K562 (cell line): Measurements from ENCODE around the gene NABP1. TPM values are rescaled to one million over a fixed set of nuclear protein-coding genes. Genes with fewer than 3 reads are reported as not detected.

Experiments
- CHD2 ChIP-seq: IDR thresholded peaks from 2 replicates; pipeline ENCODE4 v1.6.1; 2011; ENCODE audit warnings: low read depth, low read length
- EGR1 ChIP-seq: fragments of 450-650 bp; conservative IDR thresholded peaks from 2 replicates; pipeline ENCODE4 v1.6.1; 2017; ENCODE audit warnings: mild to moderate bottlenecking
- ESRRB ChIP-seq: fragments of 250-450 bp; sonication (Bioruptor Pico); IDR thresholded peaks from 2 replicates; pipeline ENCODE4 v1.5.0; 2020; ENCODE audit warnings: mild to moderate bottlenecking, moderate library complexity, borderline replicate concordance
- JUND ChIP-seq, 2 experiments: IDR thresholded peaks; 2 replicates in 1 of 2; 3 replicates in 1 of 2; pipeline ENCODE4 v1.6.1; 2011; ENCODE audit warnings: borderline replicate concordance in 2 of 2, low read depth in 2 of 2, low read length in 2 of 2, improper control_type of control experiment in 1 of 2, missing biosample characterization in 1 of 2, missing genetic modification characterization in 1 of 2, missing genetic modification reagents in 1 of 2
- KLF10 ChIP-seq: fragments of 250-450 bp; sonication (Bioruptor Pico); IDR thresholded peaks from 2 replicates; pipeline ENCODE4 v1.6.1; 2021; ENCODE audit warnings: matching md5 sums
- MYNN ChIP-seq, 2 experiments: sonication (generic); formaldehyde crosslinking in 1 of 2; IDR thresholded peaks; 2 replicates each; pipeline versions ENCODE4 v1.5.0 to v1.6.1; 2016 to 2020; ENCODE audit warnings: antibody characterized with exemption in 1 of 2, missing genetic modification reagents in 1 of 2
- PHB ChIP-seq: fragments of 250-450 bp; sonication (Bioruptor Pico); IDR thresholded peaks from 2 replicates; pipeline ENCODE4 v1.5.0; 2021
- RB1 ChIP-seq: fragments of 450-650 bp; IDR thresholded peaks from 2 replicates; pipeline ENCODE4 v1.6.1; 2017; ENCODE audit warnings: low read depth, mild to moderate bottlenecking
- SFPQ ChIP-seq: fragments of 200-400 bp; formaldehyde crosslinking; IDR thresholded peaks from 2 replicates; pipeline ENCODE4 v1.6.1; 2017; ENCODE audit warnings: mild to moderate bottlenecking, low read depth, low read length, moderate library complexity
- polyA plus RNA-seq, 8 experiments: library from polyadenylated mRNA; depleted of rRNA in 4 of 8; stranded (reverse) in 5 of 8; unstranded in 3 of 8; fragments of >200 nt; fragmentation: Nextera tagmentation in 2 of 8; fragmentation: Illumina TruSeq in 1 of 8; extraction: Ambion mirVana in 2 of 8; extraction: Trizol in 1 of 8; gene quantifications; 2 replicates each; pipeline versions ENCODE4 v1.2.1 to v1.2.3, GENCODE V29; 2011 to 2014; ENCODE audit warnings: inconsistent platforms in 1 of 8, missing spikeins in 1 of 8
- total RNA-seq, 7 experiments: library from RNA; depleted of rRNA in 6 of 7; stranded (reverse); fragments of >200 nt in 6 of 7; fragmentation: Illumina TruSeq in 2 of 7; extraction: Trizol in 2 of 7; gene quantifications; 2 replicates each; pipeline versions ENCODE4 v1.2.1 to v1.2.3, GENCODE V29; 2011 to 2021; ENCODE audit warnings: low replicate concordance in 1 of 7
- TF ChIP-seq, protein P1 (sequence below), 2 experiments: fragments of 450-650 bp; formaldehyde crosslinking in 1 of 2; IDR thresholded peaks; 2 replicates each; pipeline versions ENCODE4 v1.4.0 to v1.6.1; 2014 to 2020; ENCODE audit warnings: mild to moderate bottlenecking in 2 of 2, borderline replicate concordance in 1 of 2, low read depth in 1 of 2
- TF ChIP-seq, protein P2 (sequence below): fragments of 450-650 bp; IDR thresholded peaks from 2 replicates; pipeline ENCODE4 v1.6.1; 2017; ENCODE audit warnings: antibody characterized with exemption, mild to moderate bottlenecking

NABP1 gene
- total and polyA plus RNA-seq, 9 of the 15 experiments (the other 6 are each of a cell fraction or from before 2014, with no cell fraction given) = 12.8 to 44.0 (median 20.2) TPM

GRCh38 chr2:191691016-191691735 lies 13.2 kb downstream of the NABP1 start (continued):
- TF ChIP-seq, protein P1, sequence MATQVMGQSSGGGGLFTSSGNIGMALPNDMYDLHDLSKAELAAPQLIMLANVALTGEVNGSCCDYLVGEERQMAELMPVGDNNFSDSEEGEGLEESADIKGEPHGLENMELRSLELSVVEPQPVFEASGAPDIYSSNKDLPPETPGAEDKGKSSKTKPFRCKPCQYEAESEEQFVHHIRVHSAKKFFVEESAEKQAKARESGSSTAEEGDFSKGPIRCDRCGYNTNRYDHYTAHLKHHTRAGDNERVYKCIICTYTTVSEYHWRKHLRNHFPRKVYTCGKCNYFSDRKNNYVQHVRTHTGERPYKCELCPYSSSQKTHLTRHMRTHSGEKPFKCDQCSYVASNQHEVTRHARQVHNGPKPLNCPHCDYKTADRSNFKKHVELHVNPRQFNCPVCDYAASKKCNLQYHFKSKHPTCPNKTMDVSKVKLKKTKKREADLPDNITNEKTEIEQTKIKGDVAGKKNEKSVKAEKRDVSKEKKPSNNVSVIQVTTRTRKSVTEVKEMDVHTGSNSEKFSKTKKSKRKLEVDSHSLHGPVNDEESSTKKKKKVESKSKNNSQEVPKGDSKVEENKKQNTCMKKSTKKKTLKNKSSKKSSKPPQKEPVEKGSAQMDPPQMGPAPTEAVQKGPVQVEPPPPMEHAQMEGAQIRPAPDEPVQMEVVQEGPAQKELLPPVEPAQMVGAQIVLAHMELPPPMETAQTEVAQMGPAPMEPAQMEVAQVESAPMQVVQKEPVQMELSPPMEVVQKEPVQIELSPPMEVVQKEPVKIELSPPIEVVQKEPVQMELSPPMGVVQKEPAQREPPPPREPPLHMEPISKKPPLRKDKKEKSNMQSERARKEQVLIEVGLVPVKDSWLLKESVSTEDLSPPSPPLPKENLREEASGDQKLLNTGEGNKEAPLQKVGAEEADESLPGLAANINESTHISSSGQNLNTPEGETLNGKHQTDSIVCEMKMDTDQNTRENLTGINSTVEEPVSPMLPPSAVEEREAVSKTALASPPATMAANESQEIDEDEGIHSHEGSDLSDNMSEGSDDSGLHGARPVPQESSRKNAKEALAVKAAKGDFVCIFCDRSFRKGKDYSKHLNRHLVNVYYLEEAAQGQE (IDR thresholded peaks at IDR 0.05; ENCODE audit: borderline replicate concordance) = peak; percentile 84
- TF ChIP-seq, protein P1 (CRISPR knock-in tag; IDR thresholded peaks at IDR 0.05; ENCODE audit: low read depth) = no peak
- TF ChIP-seq, protein P2, sequence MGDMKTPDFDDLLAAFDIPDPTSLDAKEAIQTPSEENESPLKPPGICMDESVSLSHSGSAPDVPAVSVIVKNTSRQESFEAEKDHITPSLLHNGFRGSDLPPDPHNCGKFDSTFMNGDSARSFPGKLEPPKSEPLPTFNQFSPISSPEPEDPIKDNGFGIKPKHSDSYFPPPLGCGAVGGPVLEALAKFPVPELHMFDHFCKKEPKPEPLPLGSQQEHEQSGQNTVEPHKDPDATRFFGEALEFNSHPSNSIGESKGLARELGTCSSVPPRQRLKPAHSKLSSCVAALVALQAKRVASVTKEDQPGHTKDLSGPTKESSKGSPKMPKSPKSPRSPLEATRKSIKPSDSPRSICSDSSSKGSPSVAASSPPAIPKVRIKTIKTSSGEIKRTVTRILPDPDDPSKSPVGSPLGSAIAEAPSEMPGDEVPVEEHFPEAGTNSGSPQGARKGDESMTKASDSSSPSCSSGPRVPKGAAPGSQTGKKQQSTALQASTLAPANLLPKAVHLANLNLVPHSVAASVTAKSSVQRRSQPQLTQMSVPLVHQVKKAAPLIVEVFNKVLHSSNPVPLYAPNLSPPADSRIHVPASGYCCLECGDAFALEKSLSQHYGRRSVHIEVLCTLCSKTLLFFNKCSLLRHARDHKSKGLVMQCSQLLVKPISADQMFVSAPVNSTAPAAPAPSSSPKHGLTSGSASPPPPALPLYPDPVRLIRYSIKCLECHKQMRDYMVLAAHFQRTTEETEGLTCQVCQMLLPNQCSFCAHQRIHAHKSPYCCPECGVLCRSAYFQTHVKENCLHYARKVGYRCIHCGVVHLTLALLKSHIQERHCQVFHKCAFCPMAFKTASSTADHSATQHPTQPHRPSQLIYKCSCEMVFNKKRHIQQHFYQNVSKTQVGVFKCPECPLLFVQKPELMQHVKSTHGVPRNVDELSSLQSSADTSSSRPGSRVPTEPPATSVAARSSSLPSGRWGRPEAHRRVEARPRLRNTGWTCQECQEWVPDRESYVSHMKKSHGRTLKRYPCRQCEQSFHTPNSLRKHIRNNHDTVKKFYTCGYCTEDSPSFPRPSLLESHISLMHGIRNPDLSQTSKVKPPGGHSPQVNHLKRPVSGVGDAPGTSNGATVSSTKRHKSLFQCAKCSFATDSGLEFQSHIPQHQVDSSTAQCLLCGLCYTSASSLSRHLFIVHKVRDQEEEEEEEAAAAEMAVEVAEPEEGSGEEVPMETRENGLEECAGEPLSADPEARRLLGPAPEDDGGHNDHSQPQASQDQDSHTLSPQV = peak; percentile 72
- TF ChIP-seq JUND (IDR thresholded peaks at IDR 0.05; ENCODE audit: borderline replicate concordance, low read depth, low read length) (no peak), JUND (tag; IDR thresholded peaks at IDR 0.05; ENCODE audit: borderline replicate concordance, low read depth, low read length) (peak; percentile 24; the same call in 1 of the 3 replicates), MYNN (IDR thresholded peaks at IDR 0.05) (0 out of 2 replicates have a peak, but pooled peaks have one; percentile 15), MYNN (CRISPR knock-in tag; IDR thresholded peaks at IDR 0.05) (no peak), EGR1 (no peak), KLF10 (CRISPR knock-in tag) (no peak), PHB (CRISPR knock-in tag) (no peak), SFPQ (no peak), RB1 (no peak), ESRRB (CRISPR knock-in tag) (no peak), CHD2 (no peak)
